K562 (cell line): Measurements from ENCODE around the gene CERS1. TPM values are rescaled to one million over a fixed set of nuclear protein-coding genes. Genes with fewer than 3 reads are reported as not detected.
A peak's percentile ranks its signal among the peaks of the same experiment; 100 is the strongest.

Source experiments
- BRD4 ChIP-seq: fragments of 200-600 bp; sonication (generic); IDR thresholded peaks from 2 replicates; pipeline ENCODE4 v1.6.1; 2017; ENCODE audit warnings: inconsistent platforms
- BRD9 ChIP-seq: fragments of 450-650 bp; IDR thresholded peaks from 2 replicates; pipeline ENCODE4 v1.6.1; 2018; ENCODE audit warnings: low read depth; ENCODE audit not compliant: partially characterized antibody
- CBX3 ChIP-seq, 2 experiments: IDR thresholded peaks; 1 replicate in 1 of 2; 2 replicates in 1 of 2; pipeline ENCODE4 v1.6.1; 2012; ENCODE audit warnings: inconsistent platforms in 2 of 2, low read length in 2 of 2, borderline replicate concordance in 1 of 2, control low read depth in 1 of 2
- CREBBP ChIP-seq: IDR thresholded peaks from one replicate; pipeline ENCODE4 v1.6.1; 2012; ENCODE audit warnings: low read depth, mild to moderate bottlenecking, control low read depth, inconsistent platforms, low read length
- ERF ChIP-seq: fragments of 450-650 bp; formaldehyde crosslinking; IDR thresholded peaks from 2 replicates; pipeline ENCODE4 v1.4.0; 2020; ENCODE audit warnings: mild to moderate bottlenecking, mixed read lengths
- EWSR1 ChIP-seq: fragments of 450-650 bp; IDR thresholded peaks from 2 replicates; pipeline ENCODE4 v1.6.1; 2018; ENCODE audit warnings: borderline replicate concordance, mild to moderate bottlenecking, low read depth, moderate library complexity; ENCODE audit not compliant: partially characterized antibody
- FOXJ3 ChIP-seq: sonication (generic); formaldehyde crosslinking; IDR thresholded peaks from 2 replicates; pipeline ENCODE4 v1.4.0; 2020; ENCODE audit warnings: mild to moderate bottlenecking, missing genetic modification reagents
- KDM2B ChIP-seq: fragments of 250-450 bp; sonication (Bioruptor Pico); IDR thresholded peaks from 2 replicates; pipeline ENCODE4 v1.8.0; 2021; ENCODE audit warnings: mild to moderate bottlenecking, moderate library complexity
- RFX1 ChIP-seq: fragments of 450-650 bp; IDR thresholded peaks from 2 replicates; pipeline ENCODE4 v1.6.1; 2016; ENCODE audit warnings: mild to moderate bottlenecking, moderate library complexity
- SRSF9 ChIP-seq: fragments of 200-400 bp; formaldehyde crosslinking; IDR thresholded peaks from 2 replicates; pipeline ENCODE4 v1.6.1; 2017; ENCODE audit warnings: low read depth, low read length, borderline replicate concordance
- TGIF2 ChIP-seq: sonication (generic); formaldehyde crosslinking; IDR thresholded peaks from 2 replicates; pipeline ENCODE4 v1.8.1; 2022; ENCODE audit warnings: mild to moderate bottlenecking, missing genetic modification reagents, moderate library complexity
- WHSC1 ChIP-seq: IDR thresholded peaks from one replicate; pipeline ENCODE4 v1.6.1; 2012; ENCODE audit warnings: low read length, control low read depth, inconsistent platforms
- ZBTB8A ChIP-seq: fragments of 450-650 bp; IDR thresholded peaks from 2 replicates; pipeline ENCODE4 v1.6.1; 2018; ENCODE audit warnings: mild to moderate bottlenecking, moderate library complexity; ENCODE audit not compliant: partially characterized antibody
- ZNF79 ChIP-seq: fragments of 250-450 bp; sonication (Bioruptor Pico); IDR thresholded peaks from 2 replicates; pipeline ENCODE4 v1.4.0; 2020; ENCODE audit warnings: low read depth, mild to moderate bottlenecking, moderate library complexity
- polyA plus RNA-seq, 8 experiments: library from polyadenylated mRNA; depleted of rRNA in 4 of 8; stranded (reverse) in 5 of 8; unstranded in 3 of 8; fragments of >200 nt; fragmentation: Nextera tagmentation in 2 of 8; fragmentation: Illumina TruSeq in 1 of 8; extraction: Ambion mirVana in 2 of 8; extraction: Trizol in 1 of 8; gene quantifications; 2 replicates each; pipeline versions ENCODE4 v1.2.1 to v1.2.3, GENCODE V29; 2011 to 2014; ENCODE audit warnings: inconsistent platforms in 1 of 8, missing spikeins in 1 of 8
- total RNA-seq, 7 experiments: library from RNA; depleted of rRNA in 6 of 7; stranded (reverse); fragments of >200 nt in 6 of 7; fragmentation: Illumina TruSeq in 2 of 7; extraction: Trizol in 2 of 7; gene quantifications; 2 replicates each; pipeline versions ENCODE4 v1.2.1 to v1.2.3, GENCODE V29; 2011 to 2021; ENCODE audit warnings: low replicate concordance in 1 of 7
- TF ChIP-seq, protein P1 (sequence below): sonication (generic); formaldehyde crosslinking; IDR thresholded peaks from 2 replicates; pipeline ENCODE4 v1.8.0; 2022; ENCODE audit warnings: missing genetic modification reagents, mild to moderate bottlenecking, moderate library complexity, borderline replicate concordance
- TF ChIP-seq, protein P2 (sequence below), 2 experiments: IDR thresholded peaks; 2 replicates each; pipeline ENCODE4 v1.6.1; 2011; ENCODE audit warnings: borderline replicate concordance in 1 of 2, control low read depth in 1 of 2, low read depth in 1 of 2, low read length in 1 of 2, mild to moderate bottlenecking in 1 of 2, mixed read lengths in 1 of 2, moderate library complexity in 1 of 2; ENCODE audit not compliant: insufficient read depth in 1 of 2, insufficient read length in 1 of 2, poor library complexity in 1 of 2, severe bottlenecking in 1 of 2; ENCODE audit errors: extremely low read depth in 1 of 2
- TF ChIP-seq, protein P3 (sequence below), 2 experiments: fragments of 450-650 bp; formaldehyde crosslinking in 1 of 2; IDR thresholded peaks; 2 replicates each; pipeline versions ENCODE4 v1.4.0 to v1.6.1; 2014 to 2020; ENCODE audit warnings: mild to moderate bottlenecking in 2 of 2, borderline replicate concordance in 1 of 2, low read depth in 1 of 2

The CERS1 gene
- total and polyA plus RNA-seq, 9 of the 15 experiments (the other 6 are each of a cell fraction or from before 2014, with no cell fraction given): 0.33 to 1.5 (median 0.86) TPM; not detected in 2

DNA sequence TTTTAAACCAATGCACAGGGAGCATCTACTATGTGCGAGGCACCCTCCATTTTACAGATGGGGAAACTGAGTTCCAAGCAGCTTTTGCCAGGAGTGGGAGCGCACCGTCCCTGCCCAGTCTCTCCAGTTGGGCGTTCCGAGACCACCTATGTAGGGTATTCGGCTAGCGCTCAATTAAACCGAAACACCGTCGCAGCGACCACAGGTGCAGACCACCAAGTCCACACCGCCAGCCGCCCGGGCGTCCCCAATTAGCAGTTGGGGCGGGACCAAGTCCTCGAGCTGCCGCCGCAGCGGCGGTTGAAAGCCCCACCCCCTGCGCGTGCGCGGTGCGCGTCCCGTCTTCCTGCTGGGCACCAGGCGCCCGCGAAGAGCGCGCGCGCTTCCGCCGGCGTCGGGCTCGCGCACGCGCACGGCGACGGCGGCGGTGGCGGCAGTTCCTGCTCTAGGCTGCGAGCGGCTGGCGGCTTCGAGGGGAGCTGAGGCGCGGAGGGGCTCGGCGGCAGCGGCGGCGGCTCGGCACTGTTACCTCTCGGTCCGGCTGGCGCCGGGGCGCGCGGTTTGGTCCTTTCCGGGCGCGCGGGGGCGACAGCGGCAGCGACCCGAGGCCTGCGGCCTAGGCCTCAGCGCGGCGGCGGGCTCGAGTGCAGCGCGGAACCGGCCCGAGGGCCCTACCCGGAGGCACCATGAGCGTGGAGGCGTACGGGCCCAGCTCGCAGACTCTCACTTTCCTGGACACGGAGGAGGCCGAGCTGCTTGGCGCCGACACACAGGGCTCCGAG is 64.2 kb downstream of the CERS1 start, which contains the start of gene UPF1 (continued):
- TF ChIP-seq, protein P1, sequence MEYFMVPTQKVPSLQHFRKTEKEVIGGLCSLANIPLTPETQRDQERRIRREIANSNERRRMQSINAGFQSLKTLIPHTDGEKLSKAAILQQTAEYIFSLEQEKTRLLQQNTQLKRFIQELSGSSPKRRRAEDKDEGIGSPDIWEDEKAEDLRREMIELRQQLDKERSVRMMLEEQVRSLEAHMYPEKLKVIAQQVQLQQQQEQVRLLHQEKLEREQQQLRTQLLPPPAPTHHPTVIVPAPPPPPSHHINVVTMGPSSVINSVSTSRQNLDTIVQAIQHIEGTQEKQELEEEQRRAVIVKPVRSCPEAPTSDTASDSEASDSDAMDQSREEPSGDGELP (CRISPR knock-in tag): peak; percentile 45; the same call in 1 of the 2 replicates
- peak; percentile 44; the same call in 1 of the 2 replicates for TF ChIP-seq BRD4
- no peak for TF ChIP-seq SRSF9
- TF ChIP-seq KDM2B: no peak
- peak; percentile 76; the same call in 1 of the 2 replicates for TF ChIP-seq TGIF2 (CRISPR knock-in tag)
- no peak for TF ChIP-seq RFX1
- no peak for TF ChIP-seq EWSR1
- no peak for TF ChIP-seq ZBTB8A
- TF ChIP-seq FOXJ3 (CRISPR knock-in tag): no peak
- TF ChIP-seq CREBBP: no peak
- TF ChIP-seq BRD9: no peak
- TF ChIP-seq ERF (CRISPR knock-in tag): peak; percentile 67; the same call in 1 of the 2 replicates
- no peak for TF ChIP-seq CBX3 (IDR thresholded peaks at IDR 0.05; ENCODE audit: borderline replicate concordance in 1 of 2, low read length in 2 of 2)
- TF ChIP-seq, protein P2, sequence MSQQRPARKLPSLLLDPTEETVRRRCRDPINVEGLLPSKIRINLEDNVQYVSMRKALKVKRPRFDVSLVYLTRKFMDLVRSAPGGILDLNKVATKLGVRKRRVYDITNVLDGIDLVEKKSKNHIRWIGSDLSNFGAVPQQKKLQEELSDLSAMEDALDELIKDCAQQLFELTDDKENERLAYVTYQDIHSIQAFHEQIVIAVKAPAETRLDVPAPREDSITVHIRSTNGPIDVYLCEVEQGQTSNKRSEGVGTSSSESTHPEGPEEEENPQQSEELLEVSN (IDR thresholded peaks at IDR 0.05; ENCODE audit: borderline replicate concordance in 1 of 2, extremely low read depth in 1 of 2, insufficient read depth in 1 of 2, insufficient read length in 1 of 2, low read depth in 1 of 2, low read length in 1 of 2, poor library complexity in 1 of 2, severe bottlenecking in 1 of 2): peak; percentile 54 to 88
- TF ChIP-seq ZNF79 (CRISPR knock-in tag): no peak
- TF ChIP-seq, protein P3, sequence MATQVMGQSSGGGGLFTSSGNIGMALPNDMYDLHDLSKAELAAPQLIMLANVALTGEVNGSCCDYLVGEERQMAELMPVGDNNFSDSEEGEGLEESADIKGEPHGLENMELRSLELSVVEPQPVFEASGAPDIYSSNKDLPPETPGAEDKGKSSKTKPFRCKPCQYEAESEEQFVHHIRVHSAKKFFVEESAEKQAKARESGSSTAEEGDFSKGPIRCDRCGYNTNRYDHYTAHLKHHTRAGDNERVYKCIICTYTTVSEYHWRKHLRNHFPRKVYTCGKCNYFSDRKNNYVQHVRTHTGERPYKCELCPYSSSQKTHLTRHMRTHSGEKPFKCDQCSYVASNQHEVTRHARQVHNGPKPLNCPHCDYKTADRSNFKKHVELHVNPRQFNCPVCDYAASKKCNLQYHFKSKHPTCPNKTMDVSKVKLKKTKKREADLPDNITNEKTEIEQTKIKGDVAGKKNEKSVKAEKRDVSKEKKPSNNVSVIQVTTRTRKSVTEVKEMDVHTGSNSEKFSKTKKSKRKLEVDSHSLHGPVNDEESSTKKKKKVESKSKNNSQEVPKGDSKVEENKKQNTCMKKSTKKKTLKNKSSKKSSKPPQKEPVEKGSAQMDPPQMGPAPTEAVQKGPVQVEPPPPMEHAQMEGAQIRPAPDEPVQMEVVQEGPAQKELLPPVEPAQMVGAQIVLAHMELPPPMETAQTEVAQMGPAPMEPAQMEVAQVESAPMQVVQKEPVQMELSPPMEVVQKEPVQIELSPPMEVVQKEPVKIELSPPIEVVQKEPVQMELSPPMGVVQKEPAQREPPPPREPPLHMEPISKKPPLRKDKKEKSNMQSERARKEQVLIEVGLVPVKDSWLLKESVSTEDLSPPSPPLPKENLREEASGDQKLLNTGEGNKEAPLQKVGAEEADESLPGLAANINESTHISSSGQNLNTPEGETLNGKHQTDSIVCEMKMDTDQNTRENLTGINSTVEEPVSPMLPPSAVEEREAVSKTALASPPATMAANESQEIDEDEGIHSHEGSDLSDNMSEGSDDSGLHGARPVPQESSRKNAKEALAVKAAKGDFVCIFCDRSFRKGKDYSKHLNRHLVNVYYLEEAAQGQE (IDR thresholded peaks at IDR 0.05; ENCODE audit: borderline replicate concordance): no peak
- TF ChIP-seq, protein P3 (CRISPR knock-in tag; IDR thresholded peaks at IDR 0.05; ENCODE audit: low read depth): peak; percentile 79
- TF ChIP-seq WHSC1: no peak
